Activated naive CD8-positive, alpha-beta T cell treated with anti-CD3 and anti-CD28 coated beads, Interleukin-2, amount 10 ng/mL, durations not matched to agents 7 days and 5 days (primary cell): Measurements from ENCODE around the gene KIAA0753. TPM values are rescaled to one million over a fixed set of nuclear protein-coding genes. Genes with fewer than 3 reads are reported as not detected.

Experiments
- ATAC-seq: fragments of 150-1000 bp; cut with Tn5 transposase; one replicate; pipeline ENCODE4 v1.10.0; 2021; ENCODE audit warnings: low read depth, moderate library complexity
- POLR2A ChIA-PET: fragments of 350-600 bp; sonication (Branson Sonifier 250); formaldehyde crosslinking; loops from one replicate; lab custom pipeline; 2021; ENCODE audit warnings: antibody characterized with exemption; lab: Charles Lee
- DNase-seq: peaks from one replicate; pipeline ENCODE4 v3.0.0; 2021
- H3K27ac Mint-ChIP-seq: one replicate; pipeline ENCODE4 v1.8.0; 2022; ENCODE audit warnings: mild to moderate bottlenecking, mixed read lengths
- H3K27me3 Mint-ChIP-seq: one replicate; pipeline ENCODE4 v1.8.0; 2022; ENCODE audit warnings: mild to moderate bottlenecking, moderate library complexity, mixed read lengths
- H3K36me3 Mint-ChIP-seq: one replicate; pipeline ENCODE4 v1.8.0; 2021; ENCODE audit warnings: mild to moderate bottlenecking, mixed read lengths
- H3K4me1 Mint-ChIP-seq: one replicate; pipeline ENCODE4 v1.8.0; 2021; ENCODE audit warnings: mixed read lengths
- H3K4me3 Mint-ChIP-seq: one replicate; pipeline ENCODE4 v1.8.0; 2022; ENCODE audit warnings: mild to moderate bottlenecking, moderate library complexity, mixed read lengths
- H3K9me3 Mint-ChIP-seq: one replicate; pipeline ENCODE4 v1.8.0; 2021; ENCODE audit warnings: mixed read lengths
- total RNA-seq, 2 experiments: library from RNA; stranded (reverse); gene quantifications; one replicate each; pipeline ENCODE4 v1.2.3, GENCODE V29; 2021

Gene KIAA0753
- total RNA-seq, 2 experiments from 2014 or later = 17.0 to 18.2 TPM

- ATAC-seq (peak; percentile 53), DNase-seq (peak; percentile 51)
- Mint-ChIP-seq H3K9me3 (no peaks in the 10 kb centered on the region), H3K36me3 (no peaks in the 10 kb centered on the region), H3K27me3 (peaks cover 56% of the 10 kb centered on the region), H3K27ac (no peak overlapping the region), H3K4me1 (peaks cover 9% of the 10 kb centered on the region), H3K4me3 (no peak overlapping the region)
- POLR2A ChIA-PET = interaction anchor here (0.6 kb wide), 1 partner anchor 27 kb away, joined by 4 read pairs; no protein-coding TSS in a partner anchor
These were observed 36.8 kb upstream of the KIAA0753 start for GRCh38 chr17:6677158-6677831.

DNA sequence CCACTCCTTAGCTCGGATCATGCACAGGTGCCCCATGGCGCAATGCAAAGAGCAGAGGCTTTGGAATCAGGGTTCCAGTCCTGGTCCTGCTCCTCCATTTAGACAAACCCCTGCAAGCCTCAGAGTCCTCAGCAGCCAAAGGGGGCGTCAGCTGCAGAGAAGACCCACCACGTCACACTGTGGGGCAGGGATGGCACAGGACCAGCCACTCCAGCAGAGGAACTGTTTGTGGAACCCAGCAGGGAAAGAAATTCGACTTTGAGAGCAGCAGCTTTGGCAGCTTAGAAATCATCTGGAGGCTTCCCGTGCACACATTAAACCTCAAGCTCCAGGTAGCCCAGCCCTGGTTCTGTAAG, 36.3 kb upstream of the KIAA0753 start:
- POLR2A ChIA-PET = no interaction called here
- no peaks in the 10 kb centered on the region for H3K36me3 Mint-ChIP-seq
- peaks cover 51% of the 10 kb centered on the region for H3K27me3 Mint-ChIP-seq
- no peak for DNase-seq
- H3K4me3 Mint-ChIP-seq = no peak overlapping the region
- H3K27ac Mint-ChIP-seq = no peak overlapping the region
- H3K4me1 Mint-ChIP-seq = peaks cover 9% of the 10 kb centered on the region
- no peak for ATAC-seq
- no peaks in the 10 kb centered on the region for H3K9me3 Mint-ChIP-seq

DNA sequence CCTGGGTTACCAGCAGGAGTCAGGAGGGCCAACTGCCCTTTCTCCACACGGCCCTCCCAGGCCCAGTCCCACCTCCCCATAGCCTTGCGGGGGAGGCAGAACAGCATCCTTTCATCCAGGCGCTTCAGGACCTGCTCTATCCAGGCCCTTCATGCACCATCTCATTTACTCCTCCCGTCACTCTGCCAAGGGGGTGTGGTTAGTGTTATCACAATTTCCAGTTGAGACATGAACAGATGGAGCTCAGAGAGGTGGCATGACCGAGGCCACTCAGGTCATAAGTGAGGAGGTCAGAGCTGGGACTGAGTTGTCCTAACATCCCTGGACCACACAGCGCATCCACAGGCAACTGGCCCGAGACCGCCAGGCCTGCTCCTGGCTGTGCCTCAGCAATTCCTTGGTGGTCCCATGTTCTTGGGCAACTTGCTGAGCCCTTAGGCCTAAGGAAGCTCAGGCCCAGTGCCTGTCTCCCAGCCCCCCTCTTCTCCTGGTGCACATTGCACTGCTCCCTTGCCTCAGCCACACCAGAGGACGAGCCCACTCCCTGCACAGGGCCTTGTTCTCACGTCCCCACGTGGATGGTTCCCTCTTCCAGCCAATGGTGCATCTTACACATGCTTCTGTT, 34.8 kb upstream of the KIAA0753 start:
- H3K9me3 Mint-ChIP-seq = no peaks in the 10 kb centered on the region
- H3K27me3 Mint-ChIP-seq = peaks cover 41% of the 10 kb centered on the region
- DNase-seq (no peak), ATAC-seq (no peak)
- POLR2A ChIA-PET = no interaction called here
- no peak overlapping the region for H3K27ac Mint-ChIP-seq
- H3K36me3 Mint-ChIP-seq = no peaks in the 10 kb centered on the region
- H3K4me1 Mint-ChIP-seq = peaks cover 9% of the 10 kb centered on the region
- no peak overlapping the region for H3K4me3 Mint-ChIP-seq

DNA sequence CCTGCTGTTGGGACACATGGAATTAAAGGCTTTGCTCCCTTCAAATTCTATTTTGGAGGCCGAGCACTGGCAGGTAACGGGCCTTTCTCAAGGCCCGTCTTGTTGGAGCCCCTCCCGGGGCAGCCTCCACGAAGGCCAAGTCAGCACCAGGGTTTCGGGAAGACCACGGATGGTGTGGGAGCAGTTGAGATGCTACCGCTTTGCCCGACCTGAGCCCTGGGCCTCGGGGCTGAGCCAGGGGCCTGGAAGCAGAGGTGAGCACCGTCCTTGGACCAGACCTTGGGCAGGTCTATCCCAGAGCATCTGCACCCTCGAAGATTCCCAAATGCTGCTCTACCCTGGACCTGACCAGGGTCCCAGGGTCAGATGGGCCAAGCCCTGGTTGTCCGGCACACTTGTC, 34.1 kb upstream of the KIAA0753 start:
- no peak overlapping the region for H3K27ac Mint-ChIP-seq
- H3K4me3 Mint-ChIP-seq = no peak overlapping the region
- peaks cover 34% of the 10 kb centered on the region for H3K27me3 Mint-ChIP-seq
- POLR2A ChIA-PET = no interaction called here
- H3K9me3 Mint-ChIP-seq = no peaks in the 10 kb centered on the region
- H3K4me1 Mint-ChIP-seq = peaks cover 9% of the 10 kb centered on the region
- ATAC-seq (no peak), DNase-seq (no peak)
- H3K36me3 Mint-ChIP-seq = no peaks in the 10 kb centered on the region

GRCh38 chr17:6671431-6671830, 30.9 kb upstream of the KIAA0753 start:
- POLR2A ChIA-PET = no interaction called here

DNA sequence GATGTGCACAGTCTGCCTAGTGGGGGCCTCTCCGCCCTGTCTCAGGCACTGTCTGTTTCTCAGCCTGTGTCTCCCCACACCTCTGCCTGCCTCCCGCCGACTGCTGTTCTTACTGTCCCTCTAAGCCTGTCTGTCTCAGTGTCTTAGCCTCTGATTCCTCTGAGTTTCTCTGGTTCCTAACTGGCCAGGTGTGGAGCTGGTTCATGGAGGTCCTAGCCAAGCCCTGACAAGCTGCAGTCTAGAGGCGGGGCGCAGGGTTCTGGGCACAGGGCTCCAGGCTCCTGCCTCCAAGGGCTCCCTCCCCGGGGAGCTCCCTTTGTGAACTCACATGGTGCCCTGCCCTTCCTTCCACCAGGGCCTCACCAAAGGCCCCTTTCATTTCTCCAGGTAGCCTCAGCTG, 30.5 kb upstream of the KIAA0753 start:
- POLR2A ChIA-PET = no interaction called here
- no peak for ATAC-seq

More at GRCh38 chr17:6671431-6671830, 30.9 kb upstream of the KIAA0753 start:
- ATAC-seq (no peak), DNase-seq (no peak)
- H3K9me3 Mint-ChIP-seq = no peaks in the 10 kb centered on the region
- no peak overlapping the region for H3K4me3 Mint-ChIP-seq
- no peaks in the 10 kb centered on the region for H3K36me3 Mint-ChIP-seq
- H3K27ac Mint-ChIP-seq = no peak overlapping the region
- H3K27me3 Mint-ChIP-seq = peaks cover 10% of the 10 kb centered on the region
- peaks cover 2% of the 10 kb centered on the region for H3K4me1 Mint-ChIP-seq

DNA sequence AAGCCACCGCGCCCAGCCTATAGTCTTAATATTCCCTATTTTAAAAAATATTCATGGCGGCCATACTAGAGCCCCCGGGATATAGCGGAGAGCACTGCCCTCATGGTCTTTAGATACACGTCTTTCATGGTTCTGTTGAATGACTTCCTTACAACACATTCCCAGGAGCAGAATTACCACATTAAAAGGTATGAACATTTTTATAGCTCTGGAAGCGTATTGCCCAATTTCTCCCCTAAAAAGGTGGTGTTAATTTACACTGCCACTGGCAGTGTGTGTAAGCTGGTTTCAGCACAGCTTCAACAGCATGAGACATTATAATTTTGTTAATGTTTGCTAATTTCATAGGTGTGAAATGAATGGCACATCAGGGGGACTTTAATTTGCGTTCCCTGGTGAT, 30.1 kb upstream of the KIAA0753 start:
- Mint-ChIP-seq H3K4me1 (peaks cover 4% of the 10 kb centered on the region), H3K4me3 (no peak overlapping the region), H3K27ac (no peak overlapping the region), H3K27me3 (peaks cover 2% of the 10 kb centered on the region), H3K9me3 (no peaks in the 10 kb centered on the region), H3K36me3 (no peaks in the 10 kb centered on the region)
- POLR2A ChIA-PET = no interaction called here
- DNase-seq (no peak), ATAC-seq (no peak)

More for the DNA sequence above, 30.5 kb upstream of the KIAA0753 start:
- Mint-ChIP-seq H3K9me3 (no peaks in the 10 kb centered on the region), H3K27ac (no peak overlapping the region), H3K4me1 (peaks cover 4% of the 10 kb centered on the region), H3K4me3 (no peak overlapping the region), H3K27me3 (peaks cover 6% of the 10 kb centered on the region), H3K36me3 (no peaks in the 10 kb centered on the region)
- DNase-seq = no peak

GRCh38 chr17:6669479-6670212, 29.1 kb upstream of the KIAA0753 start:
- Mint-ChIP-seq H3K36me3 (no peaks in the 10 kb centered on the region), H3K27ac (no peak overlapping the region), H3K4me3 (no peak overlapping the region), H3K27me3 (peaks cover 2% of the 10 kb centered on the region), H3K9me3 (no peaks in the 10 kb centered on the region), H3K4me1 (peaks cover 4% of the 10 kb centered on the region)
- DNase-seq (no peak), ATAC-seq (no peak)
- POLR2A ChIA-PET = no interaction called here

GRCh38 chr17:6668727-6669425, 28.4 kb upstream of the KIAA0753 start:
- ATAC-seq (no peak), DNase-seq (no peak)
- H3K4me3 Mint-ChIP-seq = no peak overlapping the region
- POLR2A ChIA-PET = no interaction called here
- H3K27ac Mint-ChIP-seq = no peak overlapping the region
- H3K4me1 Mint-ChIP-seq = peaks cover 4% of the 10 kb centered on the region
- no peaks in the 10 kb centered on the region for H3K9me3 Mint-ChIP-seq
- peaks cover 2% of the 10 kb centered on the region for H3K27me3 Mint-ChIP-seq
- no peaks in the 10 kb centered on the region for H3K36me3 Mint-ChIP-seq

DNA sequence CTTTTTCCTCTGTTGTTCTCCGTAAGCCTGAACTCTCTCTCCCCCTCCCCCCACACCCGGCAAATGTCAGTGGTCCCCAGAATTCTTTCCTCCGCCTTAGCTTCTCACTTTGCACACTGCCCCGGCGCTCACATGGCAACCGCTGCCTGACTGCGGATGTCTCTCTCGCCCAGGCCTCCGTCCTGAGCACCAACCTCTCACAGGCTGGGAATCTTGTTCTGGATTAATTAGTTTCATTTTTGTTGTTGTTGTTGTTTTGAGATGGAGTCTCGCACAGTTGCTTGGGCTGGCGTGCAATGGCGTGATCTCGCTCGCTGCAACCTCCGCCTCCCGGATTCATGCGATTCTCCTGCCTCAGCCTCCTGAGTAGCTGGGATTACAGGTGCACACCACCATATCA, 27.7 kb upstream of the KIAA0753 start:
- no peak overlapping the region for H3K27ac Mint-ChIP-seq
- H3K27me3 Mint-ChIP-seq = peaks cover 2% of the 10 kb centered on the region
- H3K4me1 Mint-ChIP-seq = peaks cover 4% of the 10 kb centered on the region
- H3K9me3 Mint-ChIP-seq = no peaks in the 10 kb centered on the region
- POLR2A ChIA-PET = interaction anchor here (0.5 to 1.0 kb wide), 2 partner anchors 11 to 88 kb away, joined by 3 to 4 read pairs; no protein-coding TSS in a partner anchor
- H3K36me3 Mint-ChIP-seq = no peaks in the 10 kb centered on the region
- ATAC-seq (no peak), DNase-seq (no peak)
- H3K4me3 Mint-ChIP-seq = no peak overlapping the region

GRCh38 chr17:6667516-6667915, 27.0 kb upstream of the KIAA0753 start:
- no peak for ATAC-seq
- no peaks in the 10 kb centered on the region for H3K9me3 Mint-ChIP-seq
- POLR2A ChIA-PET = interaction anchor here (0.5 to 1.0 kb wide), 3 partner anchors 12 to 95 kb away, joined by 3 to 4 read pairs (median 3); no protein-coding TSS in a partner anchor
- H3K4me1 Mint-ChIP-seq = peaks cover 6% of the 10 kb centered on the region
- no peak overlapping the region for H3K27ac Mint-ChIP-seq
- H3K4me3 Mint-ChIP-seq = no peak overlapping the region
- H3K27me3 Mint-ChIP-seq = peaks cover 5% of the 10 kb centered on the region
- peaks cover 1% of the 10 kb centered on the region for H3K36me3 Mint-ChIP-seq
- DNase-seq = no peak

GRCh38 chr17:6666557-6666956, 26.0 kb upstream of the KIAA0753 start:
- H3K36me3 Mint-ChIP-seq = peaks cover 1% of the 10 kb centered on the region
- ATAC-seq = no peak
- peaks cover 12% of the 10 kb centered on the region for H3K4me1 Mint-ChIP-seq
- H3K27ac Mint-ChIP-seq = no peak overlapping the region
- no peak overlapping the region for H3K4me3 Mint-ChIP-seq
- peaks cover 8% of the 10 kb centered on the region for H3K27me3 Mint-ChIP-seq
- H3K9me3 Mint-ChIP-seq = no peaks in the 10 kb centered on the region
- POLR2A ChIA-PET = interaction anchor here (0.7 kb wide), 1 partner anchor 96 kb away, joined by 3 read pairs; no protein-coding TSS in a partner anchor
- no peak for DNase-seq

DNA sequence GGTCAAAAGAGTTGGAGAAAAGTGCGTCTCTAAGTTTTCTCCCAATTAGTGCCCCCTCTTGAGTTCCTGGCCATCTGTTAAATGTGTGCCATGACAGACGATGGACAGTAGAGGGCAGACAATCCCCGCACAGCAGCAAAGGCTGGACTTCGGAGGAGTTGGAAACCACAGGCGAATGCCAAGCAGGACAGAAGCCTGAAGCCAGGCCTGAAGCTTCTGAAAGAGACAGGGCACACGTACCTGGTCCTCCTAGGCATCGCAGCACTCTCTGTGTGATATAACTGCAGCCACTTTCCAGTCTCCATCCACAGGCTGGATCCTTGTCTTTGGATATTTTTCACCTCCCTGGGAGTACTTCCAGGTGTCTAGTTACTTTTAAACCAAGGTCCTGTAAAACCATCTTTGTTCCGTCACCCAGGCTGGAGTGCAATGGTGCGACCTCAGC, 25.6 kb upstream of the KIAA0753 start:
- POLR2A ChIA-PET = no interaction called here
- Mint-ChIP-seq H3K9me3 (no peaks in the 10 kb centered on the region), H3K4me1 (peaks cover 17% of the 10 kb centered on the region), H3K27ac (no peak overlapping the region), H3K36me3 (peaks cover 4% of the 10 kb centered on the region), H3K27me3 (peaks cover 8% of the 10 kb centered on the region), H3K4me3 (no peak overlapping the region)
- DNase-seq (no peak), ATAC-seq (peak; percentile 70)
